ENCODE results near the gene OCEL1.

Gene OCEL1

GRCh38 chr19:17210296-17210695 is 15.7 kb upstream of the OCEL1 start:
- no peak for DNase-seq

GRCh38 chr19:17211547-17212446 is 14.2 kb upstream of the OCEL1 start:
- DNase-seq: no peak

GRCh38 chr19:17213334-17213733 is 12.7 kb upstream of the OCEL1 start:
- no peak for DNase-seq

GRCh38 chr19:17214508-17215126 is 11.4 kb upstream of the OCEL1 start:
- DNase-seq: no peak

- DNase-seq: peak; percentile 91
These were observed 10.7 kb upstream of the OCEL1 start, which contains the start of gene USE1 for GRCh38 chr19:17215127-17215971. Gene USE1, plus strand, starts transcription at chr19:17215357. Its CDS starts 49 bp downstream, at chr19:17215406.

GRCh38 chr19:17216058-17216670 is 9.9 kb upstream of the OCEL1 start:
- DNase-seq: no peak

GRCh38 chr19:17219286-17219685 is 6.7 kb upstream of the OCEL1 start:
- no peak for DNase-seq

- DNase-seq: peak; percentile 67
These were observed 5.7 kb upstream of the OCEL1 start for GRCh38 chr19:17220207-17220758.

GRCh38 chr19:17225053-17225452 is 973 bp upstream of the OCEL1 start:
- DNase-seq: no peak

GRCh38 chr19:17227798-17228367 is 1.9 kb downstream of the OCEL1 start:
- no peak for DNase-seq

GRCh38 chr19:17229890-17230289 is 3.9 kb downstream of the OCEL1 start:
- DNase-seq: no peak

- no peak for DNase-seq
These were observed 6.2 kb downstream of the OCEL1 start for GRCh38 chr19:17232258-17232657.

GRCh38 chr19:17234911-17235299 is 8.9 kb downstream of the OCEL1 start:
- DNase-seq: peak; percentile 28

- peak; percentile 59 for DNase-seq
These were observed 9.4 kb downstream of the OCEL1 start for GRCh38 chr19:17235300-17235970.

- peak; percentile 47 for DNase-seq
These were observed 10.1 kb downstream of the OCEL1 start for GRCh38 chr19:17235971-17236777.

- no peak for DNase-seq
These were observed 11.0 kb downstream of the OCEL1 start for GRCh38 chr19:17236811-17237543.

- DNase-seq: no peak
These were observed 12.0 kb downstream of the OCEL1 start for GRCh38 chr19:17237747-17238706.

GRCh38 chr19:17240062-17240752 is 14.2 kb downstream of the OCEL1 start:
- no peak for DNase-seq

Data from fibroblast of upper back skin (primary cell).